ENCODE measurements around the gene ALDOC. TPM values are rescaled to one million over a fixed set of nuclear protein-coding genes. Genes with fewer than 3 reads are reported as not detected.

ALDOC gene
- total RNA-seq, 4 donors from 2014 or later = 21.6 to 49.5 (median 27.5) TPM

- TF ChIP-seq POLR2A (IDR thresholded peaks at IDR 0.05; ENCODE audit: low read depth) = no peak
- intact Hi-C loops (cut with DNase I) = no loop called here
- no peaks in the 10 kb centered on the region for H3K27me3 ChIP-seq
- H3K4me3 ChIP-seq = no peak overlapping the region
- peaks cover 19 to 44% (median 36%) of the 10 kb centered on the region in 4 donors for H3K4me1 ChIP-seq
- WGBS = 84% methylated on average over 3 of the region's 3 CpGs
- H3K27ac ChIP-seq (replicated peaks in 1 of 4) = no peak overlapping the region
- H3K9me3 ChIP-seq = no peaks in the 10 kb centered on the region
- no peak for DNase-seq (ENCODE audit: extremely low spot score)
- peaks cover 12 to 30% (median 16%) of the 10 kb centered on the region in 4 donors for H3K36me3 ChIP-seq
Observed at GRCh38 chr17:28567604-28568003, 9.1 kb downstream of the ALDOC start.

GRCh38 chr17:28563475-28563874, 13.2 kb downstream of the ALDOC start:
- WGBS = 98% methylated on average over 3 of the region's 3 CpGs
- Histone ChIP-seq H3K4me3 (no peak overlapping the region), H3K36me3 (peaks cover 42 to 71% (median 56%) of the 10 kb centered on the region in 4 donors), H3K27me3 (no peaks in the 10 kb centered on the region), H3K27ac (replicated peaks in 1 of 4) (no peak overlapping the region), H3K9me3 (no peaks in the 10 kb centered on the region), H3K4me1 (peaks cover 0 to 10% (median 9%) of the 10 kb centered on the region in 4 donors)
- TF ChIP-seq POLR2A (IDR thresholded peaks at IDR 0.05; ENCODE audit: low read depth) (no peak), POLR2AphosphoS5 (IDR thresholded peaks at IDR 0.05) (peak in 1 of 2 donors; percentile 12)
- TF ChIP-seq, protein P1, sequence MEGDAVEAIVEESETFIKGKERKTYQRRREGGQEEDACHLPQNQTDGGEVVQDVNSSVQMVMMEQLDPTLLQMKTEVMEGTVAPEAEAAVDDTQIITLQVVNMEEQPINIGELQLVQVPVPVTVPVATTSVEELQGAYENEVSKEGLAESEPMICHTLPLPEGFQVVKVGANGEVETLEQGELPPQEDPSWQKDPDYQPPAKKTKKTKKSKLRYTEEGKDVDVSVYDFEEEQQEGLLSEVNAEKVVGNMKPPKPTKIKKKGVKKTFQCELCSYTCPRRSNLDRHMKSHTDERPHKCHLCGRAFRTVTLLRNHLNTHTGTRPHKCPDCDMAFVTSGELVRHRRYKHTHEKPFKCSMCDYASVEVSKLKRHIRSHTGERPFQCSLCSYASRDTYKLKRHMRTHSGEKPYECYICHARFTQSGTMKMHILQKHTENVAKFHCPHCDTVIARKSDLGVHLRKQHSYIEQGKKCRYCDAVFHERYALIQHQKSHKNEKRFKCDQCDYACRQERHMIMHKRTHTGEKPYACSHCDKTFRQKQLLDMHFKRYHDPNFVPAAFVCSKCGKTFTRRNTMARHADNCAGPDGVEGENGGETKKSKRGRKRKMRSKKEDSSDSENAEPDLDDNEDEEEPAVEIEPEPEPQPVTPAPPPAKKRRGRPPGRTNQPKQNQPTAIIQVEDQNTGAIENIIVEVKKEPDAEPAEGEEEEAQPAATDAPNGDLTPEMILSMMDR (IDR thresholded peaks at IDR 0.05) = no peak
- intact Hi-C loops (cut with DNase I) = no loop called here
- DNase-seq (ENCODE audit: extremely low spot score) = no peak

GRCh38 chr17:28555022-28555421, 21.7 kb downstream of the ALDOC start:
- H3K4me3 ChIP-seq = no peak overlapping the region
- 90% methylated on average over 3 of the region's 3 CpGs for WGBS
- peaks cover 49 to 67% (median 65%) of the 10 kb centered on the region in 4 donors for H3K36me3 ChIP-seq
- no peak for TF ChIP-seq POLR2AphosphoS5 (IDR thresholded peaks at IDR 0.05)
- TF ChIP-seq, protein P1 (IDR thresholded peaks at IDR 0.05) = no peak
- TF ChIP-seq EP300 (IDR thresholded peaks at IDR 0.05) = no peak
- peaks cover 16 to 28% (median 24%) of the 10 kb centered on the region in 4 donors for H3K4me1 ChIP-seq
- no peak overlapping the region for H3K27ac ChIP-seq (replicated peaks in 1 of 4)
- intact Hi-C loops (cut with DNase I) = no loop called here
- no peaks in the 10 kb centered on the region for H3K27me3 ChIP-seq
- DNase-seq (ENCODE audit: extremely low spot score) = no peak
- H3K9me3 ChIP-seq = no peaks in the 10 kb centered on the region

DNA sequence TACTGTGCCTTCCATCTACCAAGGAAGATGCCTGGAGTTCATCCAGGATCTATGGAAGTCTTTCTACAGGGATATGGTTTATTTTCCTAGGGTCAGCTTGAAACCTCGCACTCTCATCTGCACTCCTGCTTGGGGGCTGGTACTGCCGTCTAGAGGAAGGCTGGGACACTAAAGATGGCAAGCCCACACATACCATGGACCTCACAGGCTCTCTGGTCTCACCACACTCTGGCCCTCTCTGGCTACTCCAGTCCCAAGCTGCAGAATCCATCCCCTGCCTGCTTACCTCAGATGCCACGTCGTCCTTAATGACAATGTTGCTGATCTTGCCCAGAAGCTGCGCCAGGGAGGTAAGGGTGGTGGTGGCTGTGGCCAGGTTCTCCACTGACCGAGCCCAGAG, 22.1 kb downstream of the ALDOC start:
- no peak overlapping the region for H3K27ac ChIP-seq (replicated peaks in 1 of 4)
- TF ChIP-seq, protein P1 (IDR thresholded peaks at IDR 0.05) = peak in 1 of 3 experiments; percentile 14
- no peak for TF ChIP-seq POLR2AphosphoS5 (IDR thresholded peaks at IDR 0.05)
- no peak for TF ChIP-seq EP300 (IDR thresholded peaks at IDR 0.05)
- no peak overlapping the region for H3K4me3 ChIP-seq
- H3K9me3 ChIP-seq = no peaks in the 10 kb centered on the region
- WGBS = 96% methylated on average over 6 of the region's 6 CpGs
- intact Hi-C loops (cut with DNase I) = loop anchor here (5.0 kb wide), 1 partner anchor 43 kb away; the partner anchor contains the start of gene SPAG5
- H3K4me1 ChIP-seq = peaks cover 16 to 31% (median 27%) of the 10 kb centered on the region in 4 donors
- peaks cover 45 to 62% (median 61%) of the 10 kb centered on the region in 4 donors for H3K36me3 ChIP-seq
- no peaks in the 10 kb centered on the region for H3K27me3 ChIP-seq
- DNase-seq (ENCODE audit: extremely low spot score) = no peak

GRCh38 chr17:28553000-28553505, 23.6 kb downstream of the ALDOC start:
- intact Hi-C loops (cut with DNase I) = loop anchor here (5.0 kb wide), 1 partner anchor 44 kb away; the partner anchor contains the start of gene SPAG5
- no peak for DNase-seq (ENCODE audit: extremely low spot score)
- Histone ChIP-seq H3K27me3 (no peaks in the 10 kb centered on the region), H3K36me3 (peaks cover 37 to 47% (median 46%) of the 10 kb centered on the region in 4 donors), H3K9me3 (no peaks in the 10 kb centered on the region), H3K4me1 (peaks cover 16 to 44% (median 33%) of the 10 kb centered on the region in 4 donors), H3K4me3 (peak overlapping the region; percentile 77 to 91 (median 84)), H3K27ac (replicated peaks in 1 of 4) (peak overlapping the region; percentile 62 to 80 (median 78))
- WGBS = 97% methylated on average over 5 of the region's 5 CpGs
- no peak for TF ChIP-seq POLR2A (IDR thresholded peaks at IDR 0.05; ENCODE audit: low read depth)
- TF ChIP-seq, protein P1 (IDR thresholded peaks at IDR 0.05) = no peak
- no peak for TF ChIP-seq POLR2AphosphoS5 (IDR thresholded peaks at IDR 0.05)
- no peak for TF ChIP-seq EP300 (IDR thresholded peaks at IDR 0.05)

Measured in esophagus muscularis mucosa (tissue), 4 donors.